Activated CD8-positive, alpha-beta T cell treated with anti-CD3 and anti-CD28 coated beads, Interleukin-2, amount 10 ng/mL, durations not matched to agents 7 days and 5 days (primary cell): ENCODE measurements around the gene TAF3. TPM values are rescaled to one million over a fixed set of nuclear protein-coding genes. Genes with fewer than 3 reads are reported as not detected.
A peak's percentile ranks its signal among the peaks of the same experiment; 100 is the strongest.
"Not testable (repeated sequence)": the region's sequence is repeated elsewhere in the genome, so short reads cannot be mapped to it uniquely, and the experiment has no call there.

ENCODE experiments used
- ATAC-seq: fragments of 150-1000 bp; cut with Tn5 transposase; one replicate; pipeline ENCODE4 v1.10.0; 2021; ENCODE audit warnings: moderate library complexity
- CTCF ChIA-PET: fragments of 350-600 bp; sonication (Branson Sonifier 250); formaldehyde crosslinking; loops from one replicate; lab custom pipeline; 2021; ENCODE audit warnings: antibody characterized with exemption; lab: Charles Lee
- POLR2A ChIA-PET: fragments of 350-600 bp; sonication (Branson Sonifier 250); formaldehyde crosslinking; loops from one replicate; lab custom pipeline; 2021; ENCODE audit warnings: antibody characterized with exemption; lab: Charles Lee
- DNase-seq: peaks from one replicate; pipeline ENCODE4 v3.0.0-alpha.2; 2020
- H3K27ac Mint-ChIP-seq: one replicate; pipeline ENCODE4 v1.8.0; 2021; ENCODE audit warnings: mild to moderate bottlenecking, mixed read lengths
- H3K27me3 Mint-ChIP-seq: one replicate; pipeline ENCODE4 v1.8.0; 2021; ENCODE audit warnings: low read depth, mixed read lengths
- H3K36me3 Mint-ChIP-seq: one replicate; pipeline ENCODE4 v1.8.0; 2021; ENCODE audit warnings: low read depth, mixed read lengths
- H3K4me1 Mint-ChIP-seq: one replicate; pipeline ENCODE4 v1.8.0; 2021; ENCODE audit warnings: low read depth, mixed read lengths
- H3K4me3 Mint-ChIP-seq: one replicate; pipeline ENCODE4 v1.8.0; 2021; ENCODE audit warnings: mild to moderate bottlenecking, mixed read lengths
- H3K9me3 Mint-ChIP-seq: one replicate; pipeline ENCODE4 v1.8.0; 2022; ENCODE audit warnings: mixed read lengths; ENCODE audit not compliant: insufficient read depth
- total RNA-seq, 2 experiments: library from RNA; stranded (reverse); gene quantifications; one replicate each; pipeline ENCODE4 v1.2.3, GENCODE V29; 2021

TAF3 gene
- total RNA-seq, 2 experiments from 2014 or later: 13.7 to 14.6 TPM

DNA sequence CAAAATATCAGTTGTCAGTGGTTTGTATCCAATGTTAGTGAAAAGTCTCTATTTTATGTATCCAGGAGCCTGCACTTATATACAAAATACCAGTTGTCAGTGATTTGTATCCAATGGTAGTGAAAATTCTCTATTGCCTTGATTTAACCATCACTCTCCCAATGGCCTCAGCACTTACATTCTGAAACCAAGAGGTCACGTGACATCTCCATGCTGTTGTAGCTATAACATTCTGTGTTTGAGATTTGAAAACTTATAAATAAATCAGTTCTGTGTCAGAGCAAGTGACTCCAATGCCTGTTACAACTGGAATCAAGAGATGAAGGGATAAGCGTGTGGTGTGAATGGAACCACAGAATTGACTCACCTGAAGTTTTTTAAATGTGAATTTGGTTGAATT is 205.5 kb downstream of the TAF3 start:
- ATAC-seq (no peak), DNase-seq (no peak)
- no peaks in the 10 kb centered on the region for H3K9me3 Mint-ChIP-seq
- H3K36me3 Mint-ChIP-seq: no peaks in the 10 kb centered on the region
- H3K27ac Mint-ChIP-seq: no peak overlapping the region
- peaks cover 11% of the 10 kb centered on the region for H3K27me3 Mint-ChIP-seq
- CTCF ChIA-PET: interaction anchor here (1.6 kb wide), 1 partner anchor 1279 kb away, joined by 4 read pairs; no protein-coding TSS in a partner anchor
- no peak overlapping the region for H3K4me3 Mint-ChIP-seq
- peaks cover 8% of the 10 kb centered on the region for H3K4me1 Mint-ChIP-seq
- POLR2A ChIA-PET: no interaction called here

DNA sequence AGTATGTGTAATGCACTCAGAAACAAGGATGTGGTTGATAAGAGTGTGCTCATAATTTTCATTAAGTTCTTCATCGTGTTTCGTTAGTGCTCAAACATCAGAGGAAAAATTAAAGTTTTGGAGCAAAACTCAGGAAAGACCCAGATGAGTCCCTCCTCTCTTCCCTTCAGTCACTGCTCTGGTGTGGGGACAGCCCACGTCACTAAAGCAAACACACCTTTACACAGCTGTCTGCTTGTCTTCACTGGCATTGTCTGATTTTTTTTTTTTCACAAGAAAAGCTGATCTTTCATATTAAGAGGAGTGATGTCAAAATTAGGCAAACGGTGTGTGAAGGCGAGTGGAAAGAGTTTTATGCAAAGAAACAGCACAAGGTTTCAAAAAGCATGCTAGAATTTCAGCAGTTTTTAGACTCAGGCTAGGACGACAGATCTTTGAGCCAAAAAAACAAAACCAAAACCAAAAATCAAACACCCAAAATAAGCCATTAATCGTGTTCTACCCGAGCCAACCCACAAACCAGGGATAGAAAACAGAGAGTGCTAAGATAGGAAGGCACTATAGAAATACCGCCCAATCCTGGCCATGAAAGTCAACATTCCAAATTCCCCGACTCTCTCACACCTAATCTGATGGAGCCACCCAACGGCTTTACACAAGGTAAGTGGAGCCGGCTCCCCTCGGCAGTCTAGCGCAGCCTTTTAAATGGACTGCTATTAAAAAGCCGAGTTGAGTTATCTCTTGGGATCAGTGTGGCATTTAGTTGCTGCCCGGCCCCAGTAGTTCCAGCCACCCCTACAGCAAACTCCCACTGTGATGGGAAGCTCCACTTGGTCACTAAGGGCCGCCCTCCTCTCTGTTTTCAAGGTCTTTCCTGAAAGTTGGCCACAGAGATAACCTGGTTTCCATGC is 208.3 kb downstream of the TAF3 start:
- peak; percentile 27 for ATAC-seq
- Mint-ChIP-seq H3K9me3 (no peaks in the 10 kb centered on the region), H3K27ac (peak overlapping the region; percentile 61), H3K4me1 (peaks cover 8% of the 10 kb centered on the region), H3K4me3 (peak overlapping the region; percentile 74), H3K36me3 (no peaks in the 10 kb centered on the region), H3K27me3 (peaks cover 20% of the 10 kb centered on the region)
- DNase-seq: no peak
- ChIA-PET POLR2A (no interaction called here), CTCF (no interaction called here)

DNA sequence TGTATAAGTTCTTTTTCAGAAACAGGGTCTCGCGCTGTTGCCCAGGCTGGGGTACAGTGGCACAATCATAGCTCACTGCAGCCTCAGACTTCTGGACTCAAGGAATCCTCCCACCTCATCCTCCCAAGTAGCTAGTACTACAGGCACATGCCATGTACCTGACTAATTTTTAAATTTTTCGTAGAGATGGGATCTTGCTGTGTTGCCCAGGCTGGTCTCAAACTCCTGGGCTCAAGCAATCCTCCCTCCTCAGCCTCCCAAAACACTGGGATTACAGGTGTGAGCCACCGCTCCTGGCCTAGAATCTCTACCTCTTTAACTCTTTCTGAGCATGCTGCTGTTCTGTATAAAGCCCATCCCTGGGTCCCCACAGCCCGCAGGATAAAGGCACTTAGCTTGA is 212.9 kb downstream of the TAF3 start:
- H3K27me3 Mint-ChIP-seq: peaks cover 40% of the 10 kb centered on the region
- H3K4me3 Mint-ChIP-seq, H3K9me3 Mint-ChIP-seq, DNase-seq, POLR2A ChIA-PET, H3K36me3 Mint-ChIP-seq, ATAC-seq, CTCF ChIA-PET, H3K27ac Mint-ChIP-seq: not testable (repeated sequence)
- H3K4me1 Mint-ChIP-seq: peaks cover 16% of the 10 kb centered on the region

DNA sequence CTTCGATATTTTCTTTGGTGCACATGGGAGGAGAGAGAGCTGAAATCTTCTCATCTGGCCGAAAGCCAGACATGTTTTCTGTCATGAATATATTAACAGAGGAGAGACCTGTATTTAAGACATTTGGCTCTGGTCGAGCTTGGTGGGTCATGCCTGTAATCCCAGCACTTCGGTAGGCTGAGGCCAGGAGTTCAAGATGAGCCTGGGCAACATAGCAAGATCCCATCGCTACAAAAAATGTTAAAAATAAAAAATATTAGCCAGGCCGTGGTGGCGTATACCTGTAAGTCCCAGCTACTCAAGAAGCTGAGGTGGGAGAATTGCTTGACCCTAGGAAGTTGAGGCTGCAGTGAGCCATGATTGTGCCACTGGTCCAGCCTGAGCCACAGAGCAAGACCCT is 214.3 kb downstream of the TAF3 start:
- H3K4me3 Mint-ChIP-seq: no peak overlapping the region
- peaks cover 4% of the 10 kb centered on the region for H3K36me3 Mint-ChIP-seq
- H3K4me1 Mint-ChIP-seq: peaks cover 15% of the 10 kb centered on the region
- ChIA-PET CTCF (interaction anchor here (1.4 kb wide), 1 partner anchor 10 kb away, joined by 4 read pairs; no protein-coding TSS in a partner anchor), POLR2A (no interaction called here)
- ATAC-seq: no peak
- no peak overlapping the region for H3K27ac Mint-ChIP-seq
- DNase-seq: no peak
- H3K27me3 Mint-ChIP-seq: peaks cover 46% of the 10 kb centered on the region
- H3K9me3 Mint-ChIP-seq: no peaks in the 10 kb centered on the region

DNA sequence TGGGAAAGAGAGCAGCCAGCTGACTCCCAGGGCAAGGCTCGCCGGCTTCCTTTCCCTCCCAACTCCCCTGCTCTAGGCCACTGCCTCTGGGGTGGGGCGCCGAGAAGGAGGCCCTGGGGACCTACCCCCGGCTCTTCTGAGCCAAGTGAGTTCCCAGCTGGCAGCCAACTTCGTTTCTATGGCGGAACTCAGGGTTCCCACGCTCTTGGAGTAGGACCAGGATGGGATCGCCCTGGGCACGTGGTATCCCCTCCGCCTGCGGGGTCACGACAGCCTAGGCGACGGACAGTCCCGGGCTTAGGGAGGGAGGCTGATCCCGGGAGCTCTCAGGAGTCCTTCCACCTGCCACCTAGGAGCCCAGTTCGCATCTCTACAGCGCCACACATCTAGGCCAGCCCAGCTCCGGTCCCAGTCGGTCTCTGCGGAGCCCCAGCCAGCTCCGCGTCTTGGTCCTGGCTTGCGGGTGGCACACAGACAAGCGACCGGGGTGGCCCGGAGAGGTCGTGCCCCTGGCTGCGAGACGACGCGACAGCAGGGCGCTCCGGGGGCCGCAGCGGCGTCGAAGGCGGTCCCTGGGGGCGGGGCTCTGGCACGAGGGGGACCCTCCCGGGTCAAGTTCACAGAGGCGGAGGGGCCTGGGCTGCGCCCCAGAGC is 215.6 kb downstream of the TAF3 start:
- H3K4me3 Mint-ChIP-seq: peak overlapping the region; percentile 24
- POLR2A ChIA-PET: no interaction called here
- peaks cover 24% of the 10 kb centered on the region for H3K4me1 Mint-ChIP-seq
- no peaks in the 10 kb centered on the region for H3K9me3 Mint-ChIP-seq
- no peak overlapping the region for H3K27ac Mint-ChIP-seq
- CTCF ChIA-PET: interaction anchor here (1.4 kb wide), 1 partner anchor 8 kb away, joined by 4 read pairs; no protein-coding TSS in a partner anchor
- peaks cover 60% of the 10 kb centered on the region for H3K27me3 Mint-ChIP-seq
- ATAC-seq: no peak
- DNase-seq: no peak
- peaks cover 4% of the 10 kb centered on the region for H3K36me3 Mint-ChIP-seq

DNA sequence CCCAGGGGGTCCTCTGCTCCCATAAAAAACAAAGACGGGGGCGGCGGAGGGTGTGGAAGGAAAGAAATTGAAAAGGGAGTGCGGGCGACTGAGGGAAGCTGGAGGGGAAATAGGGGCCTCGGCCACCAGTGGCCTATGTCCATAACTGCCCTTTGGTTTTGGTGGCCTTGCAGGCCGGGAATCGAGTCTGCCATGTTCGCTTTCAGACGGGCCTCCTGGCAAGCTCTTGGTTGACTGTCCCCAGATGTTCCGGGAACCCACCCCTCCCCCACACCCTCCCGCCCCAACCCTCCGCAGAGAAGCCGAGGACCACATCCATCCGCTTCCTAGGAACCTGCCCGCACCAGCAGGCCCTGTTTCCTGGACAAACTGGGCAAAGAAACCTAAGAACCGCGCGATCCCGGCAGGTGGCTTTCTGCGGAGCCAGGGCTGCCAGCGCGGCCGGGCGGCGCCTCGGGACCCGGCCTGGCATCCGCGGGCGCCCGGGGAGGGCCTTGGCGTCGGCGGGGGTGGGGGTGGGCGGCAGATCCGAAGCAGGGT is 216.2 kb downstream of the TAF3 start:
- CTCF ChIA-PET: no interaction called here
- Mint-ChIP-seq H3K9me3 (no peaks in the 10 kb centered on the region), H3K4me3 (peak overlapping the region; percentile 24), H3K27me3 (peaks cover 66% of the 10 kb centered on the region), H3K27ac (no peak overlapping the region), H3K4me1 (peaks cover 28% of the 10 kb centered on the region), H3K36me3 (peaks cover 4% of the 10 kb centered on the region)
- ATAC-seq: no peak
- DNase-seq: no peak
- POLR2A ChIA-PET: no interaction called here

DNA sequence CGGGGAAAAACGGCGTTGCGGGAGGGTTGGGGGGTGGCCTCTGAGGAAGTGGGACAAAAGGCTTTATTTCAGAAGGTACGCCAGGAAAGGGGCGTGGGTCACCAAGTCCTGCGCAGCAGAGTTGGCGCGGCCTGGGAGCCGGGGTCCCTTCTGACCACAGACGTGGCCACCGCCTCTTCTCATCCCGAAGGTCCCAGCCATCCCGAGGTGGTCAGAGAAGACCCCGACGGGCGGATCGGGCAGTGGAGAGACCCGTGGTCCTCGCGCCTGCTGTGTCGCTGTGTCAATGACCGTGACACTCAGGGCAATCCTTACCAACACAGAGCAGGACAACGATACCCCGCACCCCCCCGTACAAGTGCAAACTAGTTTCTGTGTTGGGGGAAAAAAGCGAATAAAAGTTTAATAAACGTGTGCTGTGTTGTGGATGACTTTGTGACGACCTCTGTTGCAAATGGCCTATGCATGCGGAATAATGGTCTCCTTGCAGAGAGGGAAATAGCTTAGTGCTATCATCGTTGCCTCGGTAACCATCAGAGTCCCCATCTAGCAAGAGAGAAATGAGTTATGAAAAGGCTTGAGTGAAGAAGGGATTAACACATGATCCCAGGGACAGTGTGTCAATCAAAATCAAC is 216.8 kb downstream of the TAF3 start:
- no peaks in the 10 kb centered on the region for H3K9me3 Mint-ChIP-seq
- no peak overlapping the region for H3K27ac Mint-ChIP-seq
- DNase-seq (no peak), ATAC-seq (no peak)
- CTCF ChIA-PET: no interaction called here
- peaks cover 4% of the 10 kb centered on the region for H3K36me3 Mint-ChIP-seq
- H3K4me1 Mint-ChIP-seq: peaks cover 28% of the 10 kb centered on the region
- POLR2A ChIA-PET: no interaction called here
- H3K27me3 Mint-ChIP-seq: peaks cover 72% of the 10 kb centered on the region
- H3K4me3 Mint-ChIP-seq: peak overlapping the region; percentile 12

DNA sequence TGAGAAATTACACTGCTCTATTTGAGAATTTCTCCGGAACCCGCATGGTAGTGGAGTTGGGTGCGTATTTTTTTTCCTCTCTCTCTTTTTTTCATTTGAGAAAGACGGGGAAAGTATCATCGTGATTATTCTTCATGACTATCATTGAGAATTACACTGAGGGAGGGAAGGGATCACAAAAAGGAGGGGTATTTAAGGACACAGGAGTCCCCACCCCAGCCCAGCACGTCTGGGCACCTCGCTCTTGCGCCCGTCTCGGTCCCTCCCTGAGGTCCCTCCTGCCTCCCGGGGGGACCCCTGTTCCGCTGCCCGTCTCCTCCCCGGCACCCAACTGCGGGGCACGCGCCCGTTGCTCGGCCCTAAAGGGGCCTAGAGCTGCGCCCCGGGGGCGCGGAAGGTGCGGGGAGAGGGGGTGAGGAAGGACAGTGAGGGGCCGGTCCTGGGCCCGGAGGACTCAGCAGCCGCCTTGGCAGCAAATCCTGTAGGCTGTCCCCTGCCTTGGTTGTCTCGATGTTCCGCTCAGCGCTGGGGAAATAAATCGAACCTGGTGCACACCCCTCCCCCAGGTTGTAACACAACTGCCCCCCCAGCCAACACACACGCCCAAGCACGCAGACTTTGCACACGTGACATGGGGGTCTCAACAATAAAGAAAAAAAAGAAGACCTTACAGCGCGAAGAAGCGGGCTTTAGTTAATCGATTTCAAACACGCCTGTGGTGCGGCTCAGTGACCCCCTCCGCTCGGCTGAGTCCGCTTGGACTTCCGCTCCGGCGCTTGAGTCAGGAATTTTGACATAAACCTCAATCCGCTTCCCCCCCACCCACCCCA is 217.6 kb downstream of the TAF3 start:
- POLR2A ChIA-PET: no interaction called here
- Mint-ChIP-seq H3K9me3 (no peaks in the 10 kb centered on the region), H3K4me3 (no peak overlapping the region), H3K36me3 (peaks cover 4% of the 10 kb centered on the region), H3K27ac (no peak overlapping the region), H3K4me1 (peaks cover 28% of the 10 kb centered on the region), H3K27me3 (peaks cover 73% of the 10 kb centered on the region)
- ATAC-seq (no peak), DNase-seq (no peak)
- CTCF ChIA-PET: no interaction called here

DNA sequence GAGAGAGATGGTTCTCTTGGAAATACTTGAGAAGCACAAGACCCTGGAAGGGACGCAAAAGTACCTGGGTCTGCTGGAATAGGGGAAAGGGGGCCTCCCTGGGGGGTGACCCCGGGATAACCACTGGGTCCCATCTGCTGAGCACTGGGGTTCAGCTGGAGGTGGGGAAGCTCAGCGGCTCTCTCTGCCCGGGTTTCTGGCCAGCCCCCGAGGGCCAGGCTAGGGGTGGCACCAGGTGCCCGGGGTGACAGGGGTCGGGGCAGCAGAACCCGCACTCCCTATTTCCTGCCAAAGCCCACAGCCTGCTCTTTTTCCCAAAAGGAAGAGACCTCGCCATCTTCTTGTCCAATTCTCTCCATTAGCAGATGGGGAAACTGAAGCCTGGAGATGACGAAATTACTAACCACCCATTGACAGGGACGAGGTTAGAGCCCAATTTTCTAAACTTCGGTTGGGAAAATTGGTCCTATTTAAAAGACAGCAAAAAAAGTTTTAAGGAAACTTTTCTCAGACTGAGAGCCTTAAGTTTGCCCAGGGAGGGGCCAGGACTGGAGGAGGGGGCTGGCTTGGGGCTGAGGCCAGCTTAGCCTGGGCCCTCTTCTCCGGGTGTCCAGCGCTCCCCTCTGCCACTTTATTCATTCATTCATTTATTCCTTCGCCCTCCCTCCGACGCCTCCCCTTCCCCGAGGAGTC is 218.3 kb downstream of the TAF3 start:
- peaks cover 4% of the 10 kb centered on the region for H3K36me3 Mint-ChIP-seq
- peaks cover 32% of the 10 kb centered on the region for H3K4me1 Mint-ChIP-seq
- H3K4me3 Mint-ChIP-seq: no peak overlapping the region
- peak overlapping the region; percentile 59 for H3K27ac Mint-ChIP-seq
- ChIA-PET POLR2A (no interaction called here), CTCF (interaction anchor here (1.9 kb wide), 1 partner anchor 16 kb away, joined by 6 read pairs; no protein-coding TSS in a partner anchor)
- peaks cover 75% of the 10 kb centered on the region for H3K27me3 Mint-ChIP-seq
- ATAC-seq: no peak
- no peak for DNase-seq
- no peaks in the 10 kb centered on the region for H3K9me3 Mint-ChIP-seq

DNA sequence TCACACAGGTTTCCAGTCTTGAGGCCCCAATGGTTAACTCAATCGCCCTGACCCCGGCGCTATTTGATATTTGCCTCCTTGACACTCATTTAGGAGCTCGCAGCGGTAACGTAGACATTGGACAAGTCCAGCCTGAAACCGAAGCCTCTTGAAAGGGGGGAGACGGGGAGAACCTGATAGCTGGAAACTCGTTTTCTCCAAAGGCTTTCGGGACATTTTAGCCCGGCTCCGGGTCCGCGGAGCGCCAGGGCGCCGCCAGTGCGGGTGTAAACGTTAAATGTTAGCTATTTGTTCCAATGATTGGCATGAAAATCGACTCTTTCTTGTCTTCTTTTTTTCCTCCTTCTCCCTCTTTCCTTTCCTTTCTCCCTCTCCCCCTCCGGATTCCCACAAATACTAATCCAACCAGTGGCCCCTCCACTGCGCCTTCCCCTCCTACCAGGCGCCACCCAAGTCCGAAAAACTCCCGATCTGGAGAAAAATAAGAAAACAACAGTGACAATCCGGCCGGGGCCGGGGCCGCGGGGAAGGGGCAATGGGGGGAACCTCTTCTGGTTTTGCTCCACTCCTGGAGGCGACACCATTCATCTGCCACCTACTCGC is 219.0 kb downstream of the TAF3 start:
- peaks cover 39% of the 10 kb centered on the region for H3K4me1 Mint-ChIP-seq
- peaks cover 76% of the 10 kb centered on the region for H3K27me3 Mint-ChIP-seq
- peak overlapping the region; percentile 59 for H3K27ac Mint-ChIP-seq
- no peak overlapping the region for H3K4me3 Mint-ChIP-seq
- DNase-seq (no peak), ATAC-seq (no peak)
- ChIA-PET CTCF (interaction anchor here (1.9 kb wide), 1 partner anchor 16 kb away, joined by 6 read pairs; no protein-coding TSS in a partner anchor), POLR2A (no interaction called here)
- H3K36me3 Mint-ChIP-seq: peaks cover 4% of the 10 kb centered on the region
- H3K9me3 Mint-ChIP-seq: no peaks in the 10 kb centered on the region
